HepG2 (cell line): Measurements from ENCODE around the gene KIF19.

Experiments used
- CTCF ChIP-seq: sonication (generic); formaldehyde crosslinking; IDR thresholded peaks from 2 replicates; pipeline ENCODE4 v1.5.0; 2020; ENCODE audit warnings: mild to moderate bottlenecking, missing genetic modification reagents, moderate library complexity
- EHMT2 ChIP-seq: fragments of 200-600 bp; sonication (generic); IDR thresholded peaks from 2 replicates; pipeline ENCODE4 v1.7.0; 2017; ENCODE audit warnings: antibody characterized with exemption, low read depth, low read length, borderline replicate concordance
- FOXM1 ChIP-seq: sonication (generic); formaldehyde crosslinking; IDR thresholded peaks from 2 replicates; pipeline ENCODE4 v1.5.0; 2020; ENCODE audit warnings: missing genetic modification reagents
- JUND ChIP-seq: sonication (generic); formaldehyde crosslinking; IDR thresholded peaks from 2 replicates; pipeline ENCODE4 v1.8.0; 2022; ENCODE audit warnings: mild to moderate bottlenecking, missing genetic modification reagents
- KDM1A ChIP-seq: IDR thresholded peaks from 2 replicates; pipeline ENCODE4 v1.6.1; 2016; ENCODE audit warnings: missing compliant biosample characterization
- REPIN1 ChIP-seq: sonication (generic); formaldehyde crosslinking; IDR thresholded peaks from 2 replicates; pipeline ENCODE4 v1.8.0; 2022; ENCODE audit warnings: missing genetic modification reagents, low read depth, mild to moderate bottlenecking, borderline replicate concordance
- RFXANK ChIP-seq: IDR thresholded peaks from 2 replicates; pipeline ENCODE4 v1.6.1; 2016
- STAT6 ChIP-seq: sonication (generic); formaldehyde crosslinking; IDR thresholded peaks from 2 replicates; pipeline ENCODE4 v1.4.0; 2020; ENCODE audit warnings: missing genetic modification reagents, mild to moderate bottlenecking, borderline replicate concordance
- ZBTB34 ChIP-seq: sonication (generic); formaldehyde crosslinking; IDR thresholded peaks from 2 replicates; pipeline ENCODE4 v1.8.0; 2022; ENCODE audit warnings: mild to moderate bottlenecking, missing genetic modification reagents
- ZBTB43 ChIP-seq: sonication (generic); formaldehyde crosslinking; conservative IDR thresholded peaks from 2 replicates; pipeline ENCODE4 v1.4.0; 2020; ENCODE audit warnings: missing genetic modification reagents

- TF ChIP-seq CTCF (CRISPR knock-in tag) (no peak), STAT6 (CRISPR knock-in tag) (no peak), FOXM1 (CRISPR knock-in tag) (no peak), KDM1A (CRISPR knock-in tag) (no peak), EHMT2 (no peak), ZBTB43 (CRISPR knock-in tag) (no peak), REPIN1 (CRISPR knock-in tag) (no peak), ZBTB34 (CRISPR knock-in tag) (no peak), JUND (CRISPR knock-in tag) (no peak), RFXANK (no peak)
Observed at GRCh38 chr17:74362810-74363498, 36.9 kb downstream of the KIF19 start.
